IMR-90 (cell line): ENCODE results near the gene UBL3. TPM values are rescaled to one million over a fixed set of nuclear protein-coding genes. Genes with fewer than 3 reads are reported as not detected.

Experiments used
- ATAC-seq: fragments of 200-7000 bp; cut with Tn5 transposase; 2 replicates; pipeline ENCODE4 v1.9.1; 2020; ENCODE audit warnings: low read depth, mild to moderate bottlenecking, moderate library complexity
- BruUV-seq: library from RNA; stranded (reverse); fragments of 400-500 nt; replicated peaks from 2 replicates; lab custom pipeline; 2021; lab: Mats Ljungman, UMichigan
- CTCF ChIA-PET: fragments of 300-600 bp; formaldehyde crosslinking; extraction: SDS; loops from one replicate; lab custom pipeline; 2021; ENCODE audit warnings: antibody characterized with exemption; lab: Yijun Ruan, JAX
- POLR2A ChIA-PET: fragments of 300-600 bp; sonication (Branson Sonifier 250); formaldehyde crosslinking; loops from one replicate; lab custom pipeline; 2022; ENCODE audit warnings: antibody characterized with exemption; ENCODE audit not compliant: unreplicated experiment; lab: Charles Lee
- DNase-seq: peaks from one replicate; pipeline ENCODE4 v3.0.0; 2013
- H2AFZ ChIP-seq: replicated peaks from 2 replicates; pipeline ENCODE3; 2013; ENCODE audit warnings: low read length, mild to moderate bottlenecking; ENCODE audit not compliant: poor library complexity
- H2AK5ac ChIP-seq: 2 replicates; pipeline ENCODE4 v1.6.1; 2013; ENCODE audit warnings: low read depth, low read length, inconsistent platforms
- H2AK9ac ChIP-seq: replicated peaks from 2 replicates; pipeline ENCODE3; 2013; ENCODE audit warnings: mild to moderate bottlenecking, low read depth, low read length, moderate library complexity; ENCODE audit not compliant: poor library complexity
- H2BK120ac ChIP-seq: 2 replicates; pipeline ENCODE4 v1.6.1; 2013; ENCODE audit warnings: low read depth, low read length, inconsistent platforms
- H2BK15ac ChIP-seq: 3 replicates; pipeline ENCODE4 v1.6.1; 2013; ENCODE audit warnings: low read depth, low read length, inconsistent platforms
- H2BK20ac ChIP-seq: 2 replicates; pipeline ENCODE4 v1.6.1; 2013; ENCODE audit warnings: low read depth, mild to moderate bottlenecking, inconsistent platforms, low read length, moderate library complexity
- H2BK5ac ChIP-seq: 2 replicates; pipeline ENCODE4 v1.6.1; 2013; ENCODE audit warnings: mild to moderate bottlenecking, low read depth, low read length, inconsistent platforms; ENCODE audit not compliant: poor library complexity, severe bottlenecking
- H3K14ac ChIP-seq: replicated peaks from 2 replicates; pipeline ENCODE4 v1.6.1; 2013; ENCODE audit warnings: low read depth, low read length, inconsistent platforms
- H3K18ac ChIP-seq: 2 replicates; pipeline ENCODE4 v1.6.1; 2013; ENCODE audit warnings: low read depth, low read length, control low read depth
- H3K23ac ChIP-seq: 2 replicates; pipeline ENCODE4 v1.6.1; 2013; ENCODE audit warnings: low read depth, low read length, inconsistent platforms
- H3K27ac ChIP-seq: 2 replicates; pipeline ENCODE4 v1.5.1; 2013; ENCODE audit warnings: mild to moderate bottlenecking, control low read depth, low read length; ENCODE audit not compliant: insufficient read depth
- H3K27me3 ChIP-seq: 2 replicates; pipeline ENCODE4 v1.6.1; 2013; ENCODE audit warnings: low read length; ENCODE audit not compliant: control insufficient read depth, insufficient read depth
- H3K36me3 ChIP-seq: 2 replicates; pipeline ENCODE4 v1.6.1; 2013; ENCODE audit warnings: low read length, mixed read lengths; ENCODE audit not compliant: control insufficient read depth, insufficient read depth
- H3K4ac ChIP-seq: 2 replicates; pipeline ENCODE4 v1.6.1; 2013; ENCODE audit warnings: low read depth, low read length, inconsistent platforms
- H3K4me1 ChIP-seq: 2 replicates; pipeline ENCODE4 v1.6.1; 2013; ENCODE audit warnings: low read length, mixed read lengths; ENCODE audit not compliant: control insufficient read depth, insufficient read depth
- H3K4me2 ChIP-seq: 2 replicates; pipeline ENCODE4 v1.6.1; 2013; ENCODE audit warnings: low read depth, mild to moderate bottlenecking, control low read depth, low read length, moderate library complexity
- H3K4me3 ChIP-seq: 2 replicates; pipeline ENCODE4 v1.5.1; 2013; ENCODE audit warnings: low read depth, mild to moderate bottlenecking, control low read depth, low read length, moderate library complexity; ENCODE audit not compliant: insufficient read depth
- H3K56ac ChIP-seq: 2 replicates; pipeline ENCODE4 v1.6.1; 2013; ENCODE audit warnings: low read length, inconsistent platforms; ENCODE audit not compliant: insufficient read depth; ENCODE audit errors: extremely low read depth
- H3K79me1 ChIP-seq, 2 experiments: 2 replicates each; pipeline ENCODE4 v1.6.1; 2013; ENCODE audit warnings: low read length in 2 of 2, inconsistent platforms in 1 of 2, low read depth in 1 of 2
- H3K9ac ChIP-seq: 2 replicates; pipeline ENCODE4 v1.6.1; 2013; ENCODE audit warnings: low read depth, low read length, control low read depth
- H3K9me1 ChIP-seq: 2 replicates; pipeline ENCODE4 v1.6.1; 2013; ENCODE audit warnings: low read length, inconsistent platforms; ENCODE audit not compliant: insufficient read depth
- H3K9me3 ChIP-seq: 2 replicates; pipeline ENCODE4 v1.6.1; 2013; ENCODE audit warnings: low read length; ENCODE audit not compliant: control insufficient read depth, insufficient read depth
- H4K20me1 ChIP-seq: 2 replicates; pipeline ENCODE4 v1.6.1; 2013; ENCODE audit warnings: low read length, inconsistent platforms; ENCODE audit not compliant: insufficient read depth
- H4K5ac ChIP-seq: 2 replicates; pipeline ENCODE4 v1.6.1; 2013; ENCODE audit warnings: mild to moderate bottlenecking, low read depth, low read length, control low read depth
- H4K8ac ChIP-seq, 2 experiments: 2 replicates each; pipeline ENCODE4 v1.6.1; 2013; ENCODE audit warnings: low read depth in 2 of 2, low read length in 2 of 2, control low read depth in 1 of 2, inconsistent platforms in 1 of 2
- H4K91ac ChIP-seq: 2 replicates; pipeline ENCODE4 v1.6.1; 2013; ENCODE audit warnings: low read depth, low read length, inconsistent platforms; ENCODE audit not compliant: insufficient read depth
- BHLHE40 ChIP-seq: fragments of 150-350 bp; IDR thresholded peaks from 2 replicates; pipeline ENCODE4 v1.6.1; 2016; ENCODE audit warnings: mild to moderate bottlenecking, low read depth, low read length
- CEBPB ChIP-seq: IDR thresholded peaks from 2 replicates; pipeline ENCODE4 v1.6.1; 2012; ENCODE audit warnings: low read depth, low read length, improper control_type of control experiment
- CHD1 ChIP-seq: IDR thresholded peaks from 2 replicates; pipeline ENCODE4 v1.6.1; 2012; ENCODE audit warnings: low read depth, low read length, improper control_type of control experiment
- CTCF ChIP-seq: conservative IDR thresholded peaks from 2 replicates; pipeline ENCODE4 v1.5.1; 2012; ENCODE audit warnings: mild to moderate bottlenecking, low read depth, low read length, improper control_type of control experiment
- FOS ChIP-seq: fragments of 150-350 bp; IDR thresholded peaks from 2 replicates; pipeline ENCODE4 v1.6.1; 2016; ENCODE audit warnings: low read depth, low read length
- MAFK ChIP-seq: IDR thresholded peaks from 2 replicates; pipeline ENCODE4 v1.6.1; 2012; ENCODE audit warnings: low read depth, low read length, improper control_type of control experiment
- MAZ ChIP-seq: IDR thresholded peaks from 2 replicates; pipeline ENCODE4 v1.6.1; 2012; ENCODE audit warnings: low read depth, mild to moderate bottlenecking, low read length, improper control_type of control experiment, moderate library complexity, borderline replicate concordance
- MXI1 ChIP-seq: IDR thresholded peaks from 2 replicates; pipeline ENCODE4 v1.6.1; 2012; ENCODE audit warnings: low read depth, mild to moderate bottlenecking, low read length, moderate library complexity, borderline replicate concordance
- NFE2L2 ChIP-seq: fragments of 150-350 bp; IDR thresholded peaks from 2 replicates; pipeline ENCODE4 v1.6.1; 2016; ENCODE audit warnings: low read depth, mild to moderate bottlenecking, low read length
- POLR2A ChIP-seq: IDR thresholded peaks from 2 replicates; pipeline ENCODE4 v1.6.1; 2012; ENCODE audit warnings: mild to moderate bottlenecking, low read depth, low read length
- RAD21 ChIP-seq: IDR thresholded peaks from 2 replicates; pipeline ENCODE4 v1.6.1; 2012; ENCODE audit warnings: low read length, improper control_type of control experiment
- RCOR1 ChIP-seq: IDR thresholded peaks from 2 replicates; pipeline ENCODE4 v1.6.1; 2012; ENCODE audit warnings: mild to moderate bottlenecking, low read length, improper control_type of control experiment; ENCODE audit not compliant: insufficient replicate concordance
- RFX5 ChIP-seq: IDR thresholded peaks from 2 replicates; pipeline ENCODE4 v1.8.0; 2012; ENCODE audit warnings: low read depth, mild to moderate bottlenecking, low read length, moderate library complexity
- SMC3 ChIP-seq: fragments of 150-350 bp; IDR thresholded peaks from 2 replicates; pipeline ENCODE4 v1.6.1; 2016; ENCODE audit warnings: low read depth, mild to moderate bottlenecking, antibody characterized with exemption, low read length, moderate library complexity
- WGBS, 2 experiments: methylation state at CpG; one replicate each; pipeline versions ENCODE4 v1.1.5 to v1.1.7; 2013; ENCODE audit warnings: missing lambda C conversion rate in 2 of 2; ENCODE audit not compliant: insufficient read length in 1 of 2; ENCODE audit errors: extremely low coverage in 2 of 2; 5-methylcytosine and 5-hydroxymethylcytosine counted together
- dilution Hi-C: fragments of 300-500 bp; cut with HindIII; formaldehyde crosslinking; loops from one replicate; pipeline ENCODE4 v1.14.3; 2018; ENCODE audit warnings: low sequenced_read_pairs; ENCODE audit not compliant: unreplicated experiment
- in situ Hi-C: fragments of 300-500 bp; cut with MboI; formaldehyde crosslinking; loops from 3 replicates; pipeline ENCODE4 v1.14.3; 2019; ENCODE audit warnings: low sequenced_read_pairs, inconsistent platforms, mixed read lengths
- intact Hi-C: fragments of 100-400 bp; cut with micrococcal nuclease; formaldehyde crosslinking; loops from 2 replicates; pipeline ENCODE4 v1.10.0; 2022
- polyA plus RNA-seq, 3 experiments: library from polyadenylated mRNA; depleted of rRNA; stranded (reverse); fragments of >200 nt; gene quantifications; 2 replicates each; pipeline ENCODE4 v1.2.3, GENCODE V29; 2012; ENCODE audit warnings: low replicate concordance in 1 of 3
- total RNA-seq: library from RNA; depleted of rRNA; stranded (reverse); fragments of >200 nt; gene quantifications from 2 replicates; pipeline ENCODE4 v1.2.3, GENCODE V29; 2012

The UBL3 gene
- total and polyA plus RNA-seq, 2 of the 4 experiments (the other 2 are of a cell fraction), result 16.0 to 19.9 TPM

DNA sequence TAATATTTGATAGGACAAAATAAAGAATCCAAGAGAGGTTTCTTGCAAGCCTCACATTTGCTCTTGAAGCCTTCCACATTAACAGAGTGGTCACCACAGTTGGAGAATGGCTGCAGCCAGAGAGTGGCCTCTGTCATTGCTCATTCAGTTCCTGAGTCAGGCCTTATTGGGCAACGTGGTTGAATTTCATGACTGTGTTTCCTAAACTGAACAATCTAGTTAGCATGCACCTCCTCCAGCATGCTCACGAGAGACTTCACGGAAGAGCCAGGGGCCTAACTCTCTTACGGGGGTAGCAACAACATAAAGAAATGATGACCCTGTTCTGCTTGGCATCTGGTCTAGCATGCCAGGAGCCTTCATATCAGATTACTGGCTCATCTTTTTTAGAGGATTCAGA is 9.6 kb upstream of the UBL3 start:
- no peaks in the 10 kb centered on the region for H4K20me1 ChIP-seq
- no peak overlapping the region for H3K4me2 ChIP-seq
- no peaks in the 10 kb centered on the region for H3K36me3 ChIP-seq
- ATAC-seq (peak; percentile 32), DNase-seq (peak; percentile 87)
- H4K91ac ChIP-seq, result peak overlapping the region; percentile 19; the same call in 1 of the 2 replicates
- CTCF ChIA-PET, result no interaction called here
- no peak overlapping the region for H2AK5ac ChIP-seq
- no peak overlapping the region for H3K56ac ChIP-seq
- WGBS, 2 experiments, result no CpG with 5 or more reads among the region's 4 CpGs
- H3K14ac ChIP-seq, result 0 out of 2 replicates have a peak overlapping the region, but pooled peaks have one; percentile 64
- H3K4me3 ChIP-seq, result no peak overlapping the region
- no TSS peak for BruUV-seq
- dilution Hi-C loops (no loop called here), intact Hi-C loops (loop anchor here (5.0 kb wide), 1 partner anchor 42 kb away; no protein-coding TSS in a partner anchor), in situ Hi-C loops (no loop called here)
- H3K4me1 ChIP-seq, result peaks cover 8% of the 10 kb centered on the region; the same call in 1 of the 2 replicates
- peak overlapping the region; percentile 89; the same call in 1 of the 2 replicates for H4K5ac ChIP-seq
- peaks cover 16% of the 10 kb centered on the region for H3K9me1 ChIP-seq
- H2BK120ac ChIP-seq, result peak overlapping the region; percentile 94
- H3K4ac ChIP-seq, result peak overlapping the region; percentile 64
- H3K18ac ChIP-seq, result peak overlapping the region; percentile 84; the same call in 1 of the 2 replicates
- H2BK20ac ChIP-seq, result peak overlapping the region; percentile 89
- H3K79me1 ChIP-seq, result no peaks in the 10 kb centered on the region
- TF ChIP-seq CEBPB (peak; percentile 97), CTCF (no peak), NFE2L2 (no peak; the same call in 1 of the 2 replicates), MAFK (0 out of 2 replicates have a peak, but pooled peaks have one; percentile 23), FOS (no peak), MAZ (no peak), BHLHE40 (peak; percentile 69), RCOR1 (no peak), SMC3 (no peak; the same call in 1 of the 2 replicates), CHD1 (no peak), RFX5 (no peak), RAD21 (no peak), MXI1 (0 out of 2 replicates have a peak, but pooled peaks have one; percentile 15), POLR2A (no peak)
- H3K27ac ChIP-seq, result no peak overlapping the region
- peak overlapping the region; percentile 66; the same call in 1 of the 2 replicates for H3K23ac ChIP-seq
- POLR2A ChIA-PET, result no interaction called here
- H3K9ac ChIP-seq, result no peak overlapping the region
- H2AK9ac ChIP-seq, result no peak overlapping the region
- H4K8ac ChIP-seq, result peak overlapping the region; percentile 84 to 93; a peak in 3 of 4 replicates
- H3K9me3 ChIP-seq, result no peaks in the 10 kb centered on the region
- H2AFZ ChIP-seq, result peak overlapping the region; percentile 63
- no peaks in the 10 kb centered on the region for H3K27me3 ChIP-seq
- 0 out of 3 replicates have a peak overlapping the region, but pooled peaks have one; percentile 1 for H2BK15ac ChIP-seq
- peak overlapping the region; percentile 92 for H2BK5ac ChIP-seq
